Occipital lobe (tissue), 2 donors: Measurements from ENCODE around the gene KATNA1. TPM values are rescaled to one million over a fixed set of nuclear protein-coding genes. Genes with fewer than 3 reads are reported as not detected.
"Not testable (repeated sequence)": the region's sequence is repeated elsewhere in the genome, so short reads cannot be mapped to it uniquely, and the experiment has no call there.

Experiments
- DNase-seq: peaks from one replicate; lab custom pipeline; 2025; lab: John Stamatoyannopoulos, UW
- total RNA-seq: library from RNA; depleted of rRNA; stranded (reverse); fragments of >200 nt; gene quantifications from one replicate; pipeline ENCODE4 v1.2.3, GENCODE V29; 2014

The KATNA1 gene
- 28.5 TPM for total RNA-seq

GRCh38 chr6:149648148-149649145 lies at the start of gene KATNA1:
Gene KATNA1, minus strand, starts transcription at chr6:149648714. Its CDS starts 10,167 bp downstream, at chr6:149638547.
- DNase-seq = peak; percentile 73

DNA sequence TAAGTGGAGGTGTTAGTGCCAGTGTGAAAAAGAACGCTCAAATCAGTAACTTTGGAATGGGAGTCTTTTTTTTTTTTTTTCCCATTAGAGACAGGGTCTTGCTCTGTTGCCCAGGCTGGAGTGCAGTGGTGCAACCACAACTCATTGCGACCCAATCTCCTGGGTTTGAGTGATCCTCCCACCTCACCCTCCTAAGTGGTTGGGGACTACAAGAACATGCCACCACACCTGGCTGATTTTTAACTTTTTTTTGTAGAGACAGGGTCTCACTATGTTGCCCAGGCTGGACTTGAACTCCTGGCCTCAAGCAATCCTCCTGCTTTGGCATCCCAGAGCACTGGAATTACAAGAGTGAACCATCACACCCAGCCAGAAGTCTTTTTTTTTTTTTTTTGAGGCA lies 49.7 kb upstream of the KATNA1 start:
- no peak for DNase-seq

- DNase-seq = no peak
Observed at GRCh38 chr6:149696901-149697300, 48.4 kb upstream of the KATNA1 start.

- DNase-seq = no peak
Observed at GRCh38 chr6:149694921-149695320, 46.4 kb upstream of the KATNA1 start.

GRCh38 chr6:149691201-149691600 lies 42.7 kb upstream of the KATNA1 start:
- DNase-seq = no peak

GRCh38 chr6:149686230-149686629 lies 37.7 kb upstream of the KATNA1 start:
- DNase-seq = no peak

- no peak for DNase-seq
Observed at GRCh38 chr6:149683256-149683859, 34.8 kb upstream of the KATNA1 start.

GRCh38 chr6:149681845-149682244 lies 33.3 kb upstream of the KATNA1 start:
- DNase-seq = not testable (repeated sequence)

DNA sequence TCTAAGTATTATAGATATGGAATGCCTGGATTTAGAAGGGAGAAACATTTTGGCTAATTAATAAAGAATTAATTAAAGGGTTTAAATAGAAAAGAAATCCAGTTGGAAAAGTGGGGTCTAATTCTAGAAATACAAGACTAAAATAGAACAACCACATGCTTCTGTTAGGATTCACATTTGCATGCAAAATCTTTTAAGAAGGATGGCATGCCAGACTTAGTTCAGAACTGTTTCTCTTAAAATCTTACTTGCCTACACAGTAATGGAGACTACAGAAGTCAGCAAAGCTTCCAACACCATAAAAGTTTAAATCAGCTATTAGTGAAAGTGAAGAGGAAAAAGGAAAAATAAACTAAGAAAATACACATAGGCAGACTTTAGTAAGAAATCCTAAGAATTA lies 32.7 kb upstream of the KATNA1 start:
- no peak for DNase-seq

DNA sequence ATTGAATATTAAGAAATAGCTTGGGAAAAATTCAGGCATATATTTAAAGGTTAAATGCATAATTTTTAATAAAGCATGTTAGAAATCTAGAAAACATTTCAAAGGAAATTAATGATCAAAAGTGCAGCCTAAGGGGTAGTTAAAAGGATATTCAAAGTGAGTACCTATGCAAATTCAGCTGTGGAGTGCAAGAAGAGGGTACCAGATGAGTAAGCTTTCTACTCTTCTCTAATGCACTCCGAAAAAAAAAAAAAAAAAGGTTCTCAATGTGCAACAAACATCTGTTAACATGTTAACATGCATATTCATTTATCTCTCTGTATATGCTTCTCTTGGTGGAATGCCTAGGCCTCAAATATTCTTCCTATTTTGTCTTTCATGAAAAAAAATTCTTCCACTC lies 32.0 kb upstream of the KATNA1 start:
- no peak for DNase-seq

- DNase-seq = not testable (repeated sequence)
Observed at GRCh38 chr6:149672265-149672664, 23.8 kb upstream of the KATNA1 start.

DNA sequence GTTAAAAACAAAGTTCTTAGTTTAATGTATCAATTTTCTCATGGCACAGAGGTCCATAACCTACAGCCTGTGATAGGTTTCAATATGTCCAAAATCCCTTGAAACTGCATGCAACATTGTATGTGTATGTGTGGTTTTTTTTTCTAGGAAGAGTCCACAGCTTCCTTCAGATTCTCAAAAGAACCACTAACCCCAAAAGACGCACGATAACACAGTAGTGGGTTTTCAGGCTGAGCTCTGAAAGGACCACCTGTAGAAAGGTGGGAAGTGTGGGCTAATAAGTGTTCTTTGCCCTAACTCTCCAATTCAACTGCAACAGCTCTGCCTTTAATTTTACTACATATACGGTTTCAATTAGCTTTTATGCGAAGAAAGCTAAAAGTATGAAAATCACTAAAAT lies 11.5 kb upstream of the KATNA1 start:
- no peak for DNase-seq

- no peak for DNase-seq
Observed at GRCh38 chr6:149657441-149657840, 8.9 kb upstream of the KATNA1 start.

DNA sequence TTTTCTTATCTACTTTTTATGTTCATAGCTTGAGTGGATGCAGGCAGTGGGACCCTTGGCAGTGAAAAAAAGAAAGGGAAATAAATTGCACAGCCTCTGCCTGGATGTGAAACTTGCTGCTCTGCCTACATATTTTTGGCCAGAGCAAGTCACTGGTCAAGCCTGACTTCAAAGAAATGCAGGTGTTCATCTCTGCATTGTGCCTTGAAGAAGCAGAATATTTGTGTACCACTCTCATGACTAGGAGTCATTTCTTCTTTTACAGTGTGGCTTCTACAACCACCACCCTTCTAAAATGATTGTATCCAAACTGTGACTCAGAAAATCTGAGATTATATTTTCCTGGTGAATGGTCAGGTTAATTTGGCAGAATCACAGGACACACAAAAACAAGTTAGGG lies 2.5 kb upstream of the KATNA1 start:
- no peak for DNase-seq

GRCh38 chr6:149646599-149646998 lies 1.9 kb downstream of the KATNA1 start:
- DNase-seq = no peak

DNA sequence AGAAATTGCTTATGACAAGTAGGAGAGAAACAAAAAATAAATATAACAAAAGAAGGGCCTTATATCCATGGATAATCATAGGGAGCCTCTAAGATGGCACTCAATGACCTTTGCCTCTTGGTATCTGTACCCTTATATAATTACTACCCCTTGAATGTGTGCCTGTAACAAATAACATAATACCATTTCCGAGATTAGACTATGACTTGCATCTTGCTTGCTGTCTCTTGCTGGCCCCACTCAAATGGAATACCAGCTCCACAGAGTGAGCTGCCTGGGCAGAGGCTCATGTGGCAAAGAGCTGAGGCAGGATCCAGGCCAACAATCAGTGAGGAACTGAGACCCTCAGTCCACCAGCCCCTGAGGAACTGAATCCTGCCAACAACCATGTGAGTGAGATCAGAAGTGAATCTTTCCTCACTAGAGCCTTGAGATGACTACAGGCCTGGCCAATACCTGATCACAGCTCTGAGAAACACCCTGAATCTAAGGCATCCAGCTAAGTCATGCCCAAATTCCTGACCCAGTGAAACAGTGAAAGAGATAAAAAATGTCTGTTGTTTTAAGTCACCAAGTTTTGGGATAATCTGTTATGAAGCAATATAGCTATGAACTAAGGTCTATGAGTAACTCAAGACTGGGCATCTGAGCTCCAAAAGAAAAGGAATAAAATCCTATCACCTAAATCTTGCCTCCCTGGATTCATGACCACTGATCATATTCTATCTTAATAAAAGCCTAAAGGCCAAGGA lies 5.5 kb downstream of the KATNA1 start:
- no peak for DNase-seq

GRCh38 chr6:149636124-149636523 lies 12.4 kb downstream of the KATNA1 start:
- DNase-seq = no peak

- no peak for DNase-seq
Observed at GRCh38 chr6:149634315-149634714, 14.2 kb downstream of the KATNA1 start.

DNA sequence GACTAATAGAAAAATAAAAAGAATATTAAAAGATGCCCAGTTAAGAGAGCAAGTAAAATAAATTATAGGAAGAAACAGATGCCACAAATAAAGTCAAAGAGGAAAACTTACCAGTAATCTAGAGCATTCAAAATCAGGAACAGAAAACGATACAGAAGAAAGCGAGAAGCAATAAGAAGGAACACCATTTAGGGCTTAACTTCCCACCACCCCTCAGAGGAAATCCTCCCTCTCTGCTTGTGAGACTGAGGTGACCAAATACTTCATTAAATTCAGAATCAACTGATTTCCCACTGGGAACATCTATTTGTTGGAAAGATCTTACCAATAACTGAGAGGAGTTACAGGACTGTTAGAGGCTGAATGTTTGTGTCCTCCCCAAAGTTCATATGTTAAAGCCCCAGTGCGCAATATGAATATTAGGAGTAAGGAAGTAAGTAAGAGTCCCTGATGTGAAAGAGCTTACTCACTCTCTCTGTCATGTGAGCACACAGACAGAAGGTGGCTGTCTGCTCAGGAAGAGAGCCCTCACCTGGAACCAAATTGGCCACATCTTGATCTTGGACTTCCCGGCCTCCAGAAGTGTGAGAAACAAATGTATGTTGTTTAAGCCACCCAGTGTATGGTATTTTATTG lies 19.5 kb downstream of the KATNA1 start:
- no peak for DNase-seq

GRCh38 chr6:149627672-149628071 lies 20.8 kb downstream of the KATNA1 start:
- DNase-seq = no peak

DNA sequence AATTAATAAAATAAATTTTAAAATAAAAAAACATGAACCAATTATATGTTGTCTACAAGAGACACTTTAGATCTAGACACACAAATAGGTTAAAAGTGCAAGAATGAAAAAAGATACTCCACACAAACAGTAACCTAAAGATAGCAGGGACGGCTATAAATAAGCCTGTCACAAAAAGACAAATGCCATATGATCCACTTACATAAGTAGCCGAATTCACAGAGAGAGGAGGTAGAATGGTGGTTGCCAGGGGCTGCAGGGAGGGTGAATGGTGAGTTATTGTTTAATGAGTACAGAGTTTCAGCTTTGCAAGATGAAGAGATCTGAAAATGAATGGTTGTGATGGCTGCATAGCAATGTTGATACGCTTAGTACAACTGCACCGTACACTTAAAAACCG lies 32.7 kb downstream of the KATNA1 start:
- DNase-seq = no peak

DNA sequence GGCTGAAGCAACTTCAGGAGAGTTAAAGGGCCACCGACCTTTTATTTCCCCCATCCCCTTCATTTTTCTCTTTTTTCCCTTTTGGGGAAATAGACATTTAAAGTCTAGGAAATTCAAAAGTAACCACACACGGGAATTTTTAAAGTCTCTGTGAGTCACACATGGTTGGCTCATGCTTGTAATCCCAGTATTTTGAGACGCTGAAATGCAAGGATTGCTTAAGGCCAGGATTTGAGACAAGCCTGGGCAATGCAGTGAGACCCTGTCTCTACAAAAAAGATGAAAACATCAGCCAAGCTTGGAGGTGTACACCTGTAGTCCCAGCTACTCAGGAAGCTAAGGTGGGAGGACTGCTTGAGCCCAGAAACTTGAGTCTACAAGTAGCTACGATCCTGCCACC lies 34.2 kb downstream of the KATNA1 start:
- DNase-seq = no peak
